Mesendoderm (in vitro differentiated cells): Measurements from ENCODE around the gene IP6K2. TPM values are rescaled to one million over a fixed set of nuclear protein-coding genes. Genes with fewer than 3 reads are reported as not detected.
A peak's percentile ranks its signal among the peaks of the same experiment; 100 is the strongest.
"Not testable (repeated sequence)": the region's sequence is repeated elsewhere in the genome, so short reads cannot be mapped to it uniquely, and the experiment has no call there.

Source experiments
- DNase-seq: peaks from one replicate; pipeline ENCODE4 v3.0.0; 2013
- H2AK5ac ChIP-seq: 2 replicates; pipeline ENCODE4 v1.6.1; 2013; ENCODE audit warnings: low read length, inconsistent platforms
- H2BK120ac ChIP-seq: 2 replicates; pipeline ENCODE4 v1.6.1; 2013; ENCODE audit warnings: low read depth, mild to moderate bottlenecking, low read length, moderate library complexity, mixed read lengths
- H2BK15ac ChIP-seq: replicated peaks from 2 replicates; pipeline ENCODE4 v1.6.1; 2013; ENCODE audit warnings: low read depth, mild to moderate bottlenecking, moderate library complexity
- H2BK5ac ChIP-seq: 2 replicates; pipeline ENCODE4 v1.6.1; 2013; ENCODE audit warnings: low read length, inconsistent platforms
- H3K18ac ChIP-seq: 2 replicates; pipeline ENCODE4 v1.6.1; 2013; ENCODE audit warnings: mild to moderate bottlenecking, low read length, mixed read lengths
- H3K23ac ChIP-seq: one replicate; pipeline ENCODE4 v1.6.1; 2013; ENCODE audit warnings: low read length
- H3K27ac ChIP-seq: 2 replicates; pipeline ENCODE4 v1.5.1; 2013; ENCODE audit warnings: low read depth, mild to moderate bottlenecking, inconsistent platforms, low read length, moderate library complexity
- H3K27me3 ChIP-seq: 2 replicates; pipeline ENCODE4 v1.6.1; 2013; ENCODE audit warnings: low read length, control low read depth, mild to moderate bottlenecking, inconsistent platforms; ENCODE audit not compliant: insufficient read depth, poor library complexity
- H3K36me3 ChIP-seq: 2 replicates; pipeline ENCODE4 v1.6.1; 2013; ENCODE audit warnings: low read length, inconsistent platforms; ENCODE audit not compliant: control insufficient read depth, insufficient read depth
- H3K4ac ChIP-seq: one replicate; pipeline ENCODE4 v1.6.1; 2013; ENCODE audit warnings: low read depth, mild to moderate bottlenecking, low read length, moderate library complexity
- H3K4me1 ChIP-seq: 2 replicates; pipeline ENCODE4 v1.6.1; 2013; ENCODE audit warnings: low read depth, low read length, inconsistent platforms; ENCODE audit not compliant: control insufficient read depth
- H3K4me2 ChIP-seq: 2 replicates; pipeline ENCODE4 v1.6.1; 2013; ENCODE audit warnings: low read length
- H3K4me3 ChIP-seq: 2 replicates; pipeline ENCODE4 v1.5.1; 2013; ENCODE audit warnings: mild to moderate bottlenecking, low read length
- H3K56ac ChIP-seq: one replicate; pipeline ENCODE4 v1.6.1; 2013; ENCODE audit warnings: low read length
- H3K79me1 ChIP-seq: 2 replicates; pipeline ENCODE4 v1.6.1; 2013; ENCODE audit warnings: low read length, inconsistent platforms
- H3K79me2 ChIP-seq: 2 replicates; pipeline ENCODE4 v1.6.1; 2013; ENCODE audit warnings: mild to moderate bottlenecking, low read length; ENCODE audit not compliant: control insufficient read depth, insufficient read depth
- H3K9ac ChIP-seq: 2 replicates; pipeline ENCODE4 v1.6.1; 2013; ENCODE audit warnings: low read length, inconsistent platforms
- H4K5ac ChIP-seq: one replicate; pipeline ENCODE4 v1.6.1; 2013; ENCODE audit warnings: low read length
- H4K8ac ChIP-seq: one replicate; pipeline ENCODE4 v1.6.1; 2013; ENCODE audit warnings: low read depth, mild to moderate bottlenecking, control low read depth, low read length, moderate library complexity
- WGBS: extraction: QIAGEN DNeasy Blood & Tissue Kit; methylation state at CpG from one replicate; pipeline ENCODE4 v1.1.7; 2013; ENCODE audit warnings: low lambda C conversion rate, missing lambda C conversion rate; ENCODE audit not compliant: insufficient coverage; ENCODE audit errors: extremely low coverage; 5-methylcytosine and 5-hydroxymethylcytosine counted together
- polyA plus RNA-seq, 2 experiments: library from polyadenylated mRNA; stranded (reverse); fragments of 200-250 nt; gene quantifications; one replicate each; pipeline ENCODE4 v1.2.3, GENCODE V29; 2013

IP6K2 gene, protein sequence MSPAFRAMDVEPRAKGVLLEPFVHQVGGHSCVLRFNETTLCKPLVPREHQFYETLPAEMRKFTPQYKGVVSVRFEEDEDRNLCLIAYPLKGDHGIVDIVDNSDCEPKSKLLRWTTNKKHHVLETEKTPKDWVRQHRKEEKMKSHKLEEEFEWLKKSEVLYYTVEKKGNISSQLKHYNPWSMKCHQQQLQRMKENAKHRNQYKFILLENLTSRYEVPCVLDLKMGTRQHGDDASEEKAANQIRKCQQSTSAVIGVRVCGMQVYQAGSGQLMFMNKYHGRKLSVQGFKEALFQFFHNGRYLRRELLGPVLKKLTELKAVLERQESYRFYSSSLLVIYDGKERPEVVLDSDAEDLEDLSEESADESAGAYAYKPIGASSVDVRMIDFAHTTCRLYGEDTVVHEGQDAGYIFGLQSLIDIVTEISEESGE
- 87.2 TPM for polyA plus RNA-seq (2013, experiment 1 of 2)
- polyA plus RNA-seq (2013, experiment 2 of 2), result 87.0 TPM

GRCh38 chr3:48716982-48717746 lies at the start of gene IP6K2:
TSS of gene IP6K2 (minus strand) at chr3:48717221. CDS start at chr3:48695291, 21,930 bp downstream.
- Histone ChIP-seq H4K8ac (peak within 1 kb of the TSS; percentile 67), H3K79me2 (peaks cover 45% of the 10 kb centered on the region), H3K27me3 (no peaks in the 10 kb centered on the region), H3K4me3 (peak within 1 kb of the TSS; percentile 97), H3K79me1 (peaks cover 2% of the 10 kb centered on the region), H2BK5ac (peak within 1 kb of the TSS; percentile 47), H3K56ac (peak within 1 kb of the TSS; percentile 96), H3K4me2 (peak within 1 kb of the TSS; percentile 32), H2BK15ac (no peak within 1 kb of the TSS), H2AK5ac (peak within 1 kb of the TSS; percentile 89), H4K5ac (peak within 1 kb of the TSS; percentile 88), H3K27ac (peak within 1 kb of the TSS; percentile 69), H3K18ac (peak within 1 kb of the TSS; percentile 89), H3K9ac (peak within 1 kb of the TSS; percentile 97), H3K4me1 (peaks cover 3% of the 10 kb centered on the region), H3K23ac (peak within 1 kb of the TSS; percentile 15), H3K36me3 (peaks cover 2% of the 10 kb centered on the region), H2BK120ac (peak within 1 kb of the TSS; percentile 31), H3K4ac (peak within 1 kb of the TSS; percentile 98)
- no CpG with 5 or more reads among the region's 38 CpGs for WGBS
- peak; percentile 99 for DNase-seq

DNA sequence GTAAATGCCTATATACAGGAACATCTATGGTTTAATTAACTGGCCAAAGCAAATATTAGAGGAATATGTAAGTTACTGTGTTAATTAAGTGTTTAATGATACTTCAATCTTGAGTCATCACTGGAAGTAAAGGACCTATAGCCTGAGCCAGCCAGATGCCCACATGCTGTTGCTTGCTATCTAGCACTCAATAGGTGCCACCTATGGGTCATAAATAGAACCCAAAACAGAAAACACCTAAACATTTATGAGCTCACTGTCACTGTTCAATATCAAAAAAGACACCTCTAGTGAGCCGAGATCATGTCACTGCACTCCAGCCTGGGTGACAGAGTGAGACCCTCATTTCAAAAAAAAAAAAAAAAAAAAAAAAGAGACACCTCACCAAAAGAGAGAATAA lies 48.4 kb upstream of the IP6K2 start:
- Histone ChIP-seq H3K27ac (no peak overlapping the region), H4K5ac (no peak overlapping the region), H2BK15ac (no peak overlapping the region), H2AK5ac (no peak overlapping the region), H3K4me3 (no peak overlapping the region), H3K79me1 (no peaks in the 10 kb centered on the region), H3K4me1 (no peaks in the 10 kb centered on the region), H3K56ac (no peak overlapping the region), H2BK120ac (no peak overlapping the region), H2BK5ac (no peak overlapping the region), H3K4me2 (no peak overlapping the region), H3K4ac (no peak overlapping the region), H3K18ac (no peak overlapping the region), H3K79me2 (no peaks in the 10 kb centered on the region), H3K36me3 (no peaks in the 10 kb centered on the region), H3K9ac (no peak overlapping the region), H4K8ac (no peak overlapping the region), H3K27me3 (no peaks in the 10 kb centered on the region), H3K23ac (no peak overlapping the region)
- peak; percentile 7 for DNase-seq
- no CpG with 5 or more reads among the region's 1 CpG for WGBS

GRCh38 chr3:48762816-48763215 lies 45.8 kb upstream of the IP6K2 start:
- WGBS, result no CpG with 5 or more reads among the region's 3 CpGs
- no peak overlapping the region for H3K18ac ChIP-seq
- H3K27ac ChIP-seq, result no peak overlapping the region
- H2BK120ac ChIP-seq, result no peak overlapping the region
- H3K9ac ChIP-seq, result no peak overlapping the region
- DNase-seq, result no peak
- H4K8ac ChIP-seq, result no peak overlapping the region
- H3K79me2 ChIP-seq, result no peaks in the 10 kb centered on the region
- H2BK5ac ChIP-seq, result no peak overlapping the region
- no peaks in the 10 kb centered on the region for H3K79me1 ChIP-seq
- no peak overlapping the region for H4K5ac ChIP-seq
- H3K4me3 ChIP-seq, result no peak overlapping the region
- no peaks in the 10 kb centered on the region for H3K27me3 ChIP-seq
- H3K36me3 ChIP-seq, result no peaks in the 10 kb centered on the region
- no peak overlapping the region for H2BK15ac ChIP-seq
- H3K56ac ChIP-seq, result no peak overlapping the region
- H3K4me2 ChIP-seq, result no peak overlapping the region
- H3K4me1 ChIP-seq, result no peaks in the 10 kb centered on the region
- H3K23ac ChIP-seq, result no peak overlapping the region
- no peak overlapping the region for H3K4ac ChIP-seq
- H2AK5ac ChIP-seq, result no peak overlapping the region

DNA sequence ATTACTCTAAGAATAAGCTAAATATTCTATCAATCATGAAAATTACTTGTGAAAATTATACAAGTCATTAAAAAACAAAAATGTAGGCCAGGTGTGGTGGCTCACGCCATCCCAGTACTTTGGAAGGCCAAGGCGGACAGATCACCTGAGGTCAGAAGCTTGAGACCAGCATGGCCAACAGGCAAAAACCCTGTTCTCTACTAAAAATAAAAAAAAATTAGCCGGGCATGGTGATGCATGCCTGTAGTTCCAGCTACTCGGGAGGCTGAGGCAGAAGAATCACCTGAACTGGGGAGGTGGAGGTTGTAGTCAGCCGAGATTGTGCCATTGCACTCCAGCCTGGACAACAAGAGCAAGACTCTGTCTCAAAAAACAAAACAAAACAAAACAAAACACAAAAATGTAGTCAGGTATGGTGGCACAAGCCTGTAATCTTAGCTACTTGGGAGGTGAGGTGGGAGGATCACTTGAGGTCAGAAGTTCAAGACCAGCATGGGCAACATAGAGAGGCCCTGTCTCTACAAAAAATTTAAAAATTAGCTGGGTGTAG lies 43.0 kb upstream of the IP6K2 start:
- H3K56ac ChIP-seq, H3K4ac ChIP-seq, H3K4me3 ChIP-seq, H2BK15ac ChIP-seq, H3K36me3 ChIP-seq, H3K79me2 ChIP-seq, H2BK5ac ChIP-seq, H2AK5ac ChIP-seq, H3K4me1 ChIP-seq, H3K9ac ChIP-seq, H4K8ac ChIP-seq, H3K4me2 ChIP-seq, H3K27me3 ChIP-seq, H3K18ac ChIP-seq, H3K23ac ChIP-seq, H3K79me1 ChIP-seq, H4K5ac ChIP-seq, DNase-seq, H3K27ac ChIP-seq, H2BK120ac ChIP-seq: not testable (repeated sequence)
- WGBS, result no CpG with 5 or more reads among the region's 5 CpGs

DNA sequence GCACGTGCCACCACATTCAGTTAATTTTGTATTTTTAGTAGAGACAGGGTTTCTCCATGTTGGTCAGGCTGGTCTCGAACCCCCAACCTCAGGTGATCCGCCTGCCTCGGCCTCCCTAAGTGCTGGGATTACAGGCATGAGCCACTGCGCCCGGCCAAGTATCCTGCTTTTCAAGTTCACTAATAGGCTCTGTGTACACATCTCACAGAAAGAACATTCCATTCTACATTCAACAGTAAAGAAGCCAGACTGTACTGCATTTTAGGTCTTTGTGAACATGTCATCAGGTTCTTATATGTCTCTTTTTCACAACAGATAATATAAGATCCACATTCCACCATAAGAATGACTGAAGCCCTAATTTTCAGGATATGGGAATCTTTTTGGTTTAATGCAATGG lies 42.5 kb upstream of the IP6K2 start:
- H3K79me1 ChIP-seq, H3K27me3 ChIP-seq, H3K4me1 ChIP-seq, H3K4me3 ChIP-seq, H3K4me2 ChIP-seq, H3K36me3 ChIP-seq, H2BK120ac ChIP-seq, H3K18ac ChIP-seq, H2AK5ac ChIP-seq, H2BK5ac ChIP-seq, H3K9ac ChIP-seq, H3K56ac ChIP-seq, H3K23ac ChIP-seq, H3K79me2 ChIP-seq, H3K4ac ChIP-seq, DNase-seq, H4K8ac ChIP-seq, H4K5ac ChIP-seq, H3K27ac ChIP-seq, H2BK15ac ChIP-seq: not testable (repeated sequence)
- WGBS, result no CpG with 5 or more reads among the region's 6 CpGs
